GM19023 (cell line): Measurements from ENCODE around the gene FAM216A.
"Not testable (repeated sequence)": the region's sequence is repeated elsewhere in the genome, so short reads cannot be mapped to it uniquely, and the experiment has no call there.

Source experiments
- ATAC-seq: cut with Tn5 transposase; IDR thresholded peaks from one replicate; pipeline ENCODE4 v1.9.1; 2021; ENCODE audit warnings: mild to moderate bottlenecking, moderate library complexity; ENCODE audit not compliant: unreplicated experiment

The FAM216A gene, protein sequence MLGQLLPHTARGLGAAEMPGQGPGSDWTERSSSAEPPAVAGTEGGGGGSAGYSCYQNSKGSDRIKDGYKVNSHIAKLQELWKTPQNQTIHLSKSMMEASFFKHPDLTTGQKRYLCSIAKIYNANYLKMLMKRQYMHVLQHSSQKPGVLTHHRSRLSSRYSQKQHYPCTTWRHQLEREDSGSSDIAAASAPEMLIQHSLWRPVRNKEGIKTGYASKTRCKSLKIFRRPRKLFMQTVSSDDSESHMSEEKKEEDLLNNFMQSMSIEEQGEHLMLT

DNA sequence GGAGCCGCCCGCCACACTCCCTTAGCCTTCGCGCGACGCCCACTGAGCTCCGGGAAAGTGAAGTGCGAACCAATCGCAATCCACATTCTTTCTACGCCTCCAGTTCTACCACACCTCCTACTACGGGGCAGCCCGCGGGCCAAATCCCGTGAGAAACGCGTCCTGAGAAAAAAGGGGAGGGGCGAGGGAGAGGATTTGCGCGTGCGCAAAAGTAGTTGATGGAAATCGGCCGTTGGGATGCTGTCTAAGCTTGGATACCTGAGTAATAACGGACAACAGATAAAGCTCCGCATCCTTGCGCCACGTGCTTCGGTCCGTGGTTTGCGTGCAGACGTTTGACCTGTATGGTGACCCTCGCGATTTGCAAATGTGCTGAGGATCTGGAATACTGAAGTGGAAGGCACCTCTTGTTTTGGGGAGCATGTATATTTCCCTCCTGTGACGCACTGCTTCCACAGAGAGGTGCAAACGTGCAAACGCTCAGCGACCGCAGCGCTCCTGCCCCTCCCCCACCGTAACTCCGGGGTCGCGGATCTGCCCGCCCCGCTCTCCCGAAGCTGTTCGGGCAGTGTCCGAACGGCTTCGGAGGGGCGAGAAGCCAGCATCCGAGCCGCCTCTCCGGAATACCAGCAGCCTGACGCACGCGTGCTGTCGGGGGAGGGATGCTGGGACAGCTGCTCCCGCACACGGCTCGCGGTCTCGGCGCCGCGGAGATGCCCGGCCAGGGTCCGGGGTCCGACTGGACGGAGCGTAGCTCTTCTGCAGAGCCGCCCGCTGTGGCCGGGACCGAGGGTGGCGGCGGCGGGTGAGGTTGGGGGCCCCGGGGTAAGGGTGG is at the start of gene FAM216A, which contains the start of gene GPN3:
Gene FAM216A (plus strand): TSS at position 632 of the 835 bp plus-strand sequence. CDS start 31 bp downstream, at position 663.
Gene GPN3 (minus strand): TSS at position 44 of the 835 bp plus-strand sequence. CDS start 54 bp downstream, outside the sequence.
- peak; percentile 67 for ATAC-seq

DNA sequence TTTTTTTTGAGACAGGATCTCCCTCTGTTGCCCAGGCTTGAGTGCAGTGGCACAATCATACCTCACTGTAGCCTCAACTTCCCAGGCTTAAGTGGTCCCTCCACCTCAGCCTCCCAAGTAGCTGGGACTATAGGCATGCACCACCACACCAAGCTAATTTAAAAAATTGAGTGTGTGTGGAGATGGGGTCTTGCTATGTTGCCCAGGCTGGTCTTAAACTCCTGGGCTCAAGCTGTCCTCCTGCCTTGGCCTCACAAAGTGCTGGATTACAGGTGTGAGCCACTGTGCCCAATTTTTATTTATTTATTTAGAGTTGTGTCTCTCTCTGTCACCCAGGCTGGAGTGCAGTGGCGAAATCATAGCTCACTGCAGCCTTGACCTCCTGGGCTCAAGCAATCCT is 48.0 kb upstream of the FAM216A start:
- ATAC-seq, result not testable (repeated sequence)

DNA sequence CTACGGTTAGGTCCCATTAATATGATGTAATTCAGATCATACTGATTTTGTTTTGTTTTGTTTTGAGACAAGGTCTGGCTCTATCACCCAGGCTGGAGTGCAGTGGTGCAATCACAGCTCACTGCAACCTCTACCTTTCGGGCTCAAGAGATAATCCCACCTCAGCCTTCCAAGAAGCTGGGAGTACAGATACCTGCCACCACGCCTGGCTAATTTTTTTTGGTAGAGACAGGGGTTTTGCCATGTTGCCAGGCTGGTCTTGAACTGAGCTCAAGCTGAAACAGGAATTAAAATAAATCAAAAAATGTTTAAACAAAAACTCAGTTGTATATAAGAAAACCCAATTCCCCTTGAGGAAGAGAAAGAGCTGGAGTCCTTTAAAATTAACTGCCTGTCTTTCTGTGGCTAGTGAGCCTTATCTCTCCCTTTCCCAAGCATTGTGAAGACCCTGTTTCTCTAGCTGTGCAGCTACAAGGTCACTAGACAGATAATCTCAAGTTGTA is 47.4 kb upstream of the FAM216A start:
- no peak for ATAC-seq

DNA sequence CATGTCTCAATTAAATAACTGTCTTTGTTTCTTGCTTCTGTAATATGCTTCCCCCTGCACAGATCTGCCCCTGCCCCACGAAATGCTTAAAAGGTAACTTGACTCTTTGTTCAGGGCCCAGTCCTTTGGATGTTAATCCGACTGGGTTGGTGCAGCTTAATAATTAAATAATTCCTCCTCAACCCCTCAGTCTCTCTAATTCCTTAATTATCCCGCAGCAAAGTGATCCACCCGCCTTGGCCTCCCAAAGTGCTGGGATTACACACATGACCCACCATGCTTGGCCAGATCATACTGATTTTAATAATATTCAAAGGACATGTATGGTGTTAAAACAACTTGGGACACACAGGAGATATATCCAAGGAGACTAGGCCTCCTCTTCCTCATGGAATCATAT is 46.9 kb upstream of the FAM216A start:
- ATAC-seq, result no peak

DNA sequence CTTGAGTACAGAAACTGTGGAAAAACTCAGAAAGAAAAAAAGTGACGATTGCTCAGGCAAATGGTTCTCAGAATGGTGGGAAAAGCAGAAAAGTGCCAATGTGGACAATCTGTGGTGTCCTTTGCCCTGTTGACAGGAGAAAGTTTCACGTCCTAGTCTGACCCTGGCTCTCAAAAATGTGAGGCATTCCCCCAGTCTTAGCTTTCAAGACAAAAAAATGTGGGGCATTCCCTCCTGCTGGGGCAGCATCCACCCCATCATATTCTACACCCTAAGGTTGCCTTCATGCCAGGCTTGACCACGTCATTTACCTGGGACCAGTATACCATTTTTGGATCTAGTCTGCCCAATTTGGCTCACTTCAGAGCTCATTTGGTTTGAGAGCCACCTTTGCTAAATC is 44.4 kb upstream of the FAM216A start:
- ATAC-seq, result no peak

DNA sequence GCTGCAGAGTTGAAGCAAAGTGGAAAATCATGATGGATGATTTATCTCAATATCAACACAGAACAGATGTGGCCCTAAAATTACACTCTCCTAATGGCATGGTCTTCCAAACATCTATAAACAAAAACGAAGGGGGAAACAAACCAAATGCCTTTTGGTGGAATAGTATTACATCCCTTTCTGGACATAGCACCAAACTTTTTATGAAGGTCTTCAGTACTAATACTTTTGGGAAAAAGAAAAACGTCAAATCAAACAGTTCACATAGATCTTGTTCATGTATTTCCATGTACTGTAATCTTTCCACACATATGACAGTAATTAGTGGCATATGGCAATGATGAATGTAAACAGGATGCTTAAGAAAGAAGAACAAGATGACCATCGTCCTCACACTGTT is 42.2 kb upstream of the FAM216A start:
- ATAC-seq, result no peak

DNA sequence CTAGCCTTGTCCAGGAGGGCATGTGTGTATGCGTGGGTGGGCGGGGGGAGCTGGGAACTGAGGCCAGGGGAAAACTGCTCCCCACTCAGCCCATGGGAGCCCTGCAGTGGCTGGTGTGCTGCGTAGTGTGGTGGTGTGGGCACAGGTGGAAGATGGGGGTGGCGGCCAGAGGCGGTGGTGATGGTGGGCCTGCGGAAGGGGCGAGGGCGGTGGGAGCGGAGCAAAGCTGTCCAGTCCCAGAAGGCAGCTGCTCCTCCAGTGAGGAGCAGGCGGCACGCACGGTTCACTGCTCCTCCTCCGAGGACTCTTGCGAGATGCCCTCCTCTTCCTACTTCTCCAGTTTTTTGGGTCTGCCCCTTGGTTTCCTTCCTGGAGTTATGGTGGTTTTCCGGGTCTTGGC is 39.0 kb upstream of the FAM216A start:
- not testable (repeated sequence) for ATAC-seq

DNA sequence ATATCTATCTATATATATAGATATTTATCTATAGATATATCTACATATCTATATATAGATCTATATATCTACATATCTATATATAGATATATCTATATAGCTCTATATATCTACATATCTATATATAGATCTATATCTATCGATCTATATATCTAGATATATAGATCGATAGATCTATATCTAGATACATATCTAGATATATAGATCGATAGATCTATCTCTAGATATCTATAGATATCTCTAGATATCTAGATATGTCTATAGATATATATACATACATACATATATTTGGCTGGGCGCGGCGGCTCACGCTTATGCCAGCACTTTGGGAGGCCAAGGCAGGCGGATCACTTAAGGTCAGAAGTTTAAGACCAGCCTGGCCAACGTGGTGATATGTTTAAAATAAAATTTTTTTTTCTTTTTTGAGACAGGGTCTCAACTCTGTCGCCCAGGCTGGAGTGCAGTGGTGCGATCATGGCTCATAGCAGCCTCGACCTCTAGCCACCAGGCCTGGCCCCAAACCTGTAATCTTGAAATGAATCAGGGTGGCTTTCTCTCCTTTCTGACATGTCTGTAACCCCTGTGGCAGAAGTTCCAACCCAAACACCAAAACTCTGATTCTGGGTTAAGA is 36.6 kb upstream of the FAM216A start:
- no peak for ATAC-seq

DNA sequence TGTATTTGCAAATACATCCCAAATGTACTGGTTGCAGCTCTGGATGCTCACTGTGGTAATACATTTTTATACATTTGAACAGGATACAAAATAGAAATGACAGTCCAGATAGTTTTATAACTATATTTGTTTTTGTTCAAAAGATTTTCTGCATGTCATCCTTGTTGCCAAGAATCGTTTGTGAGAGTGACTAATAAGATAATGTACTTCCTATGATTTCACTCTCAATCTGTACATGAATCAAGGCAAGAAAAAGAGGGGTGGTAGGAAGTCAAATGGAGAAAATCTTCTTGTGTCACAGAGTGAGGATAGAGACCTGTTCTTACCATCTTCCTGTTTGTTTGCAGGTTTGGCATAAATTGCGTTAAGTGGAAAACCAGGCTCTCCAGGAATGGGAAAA is 32.4 kb upstream of the FAM216A start:
- no peak for ATAC-seq

DNA sequence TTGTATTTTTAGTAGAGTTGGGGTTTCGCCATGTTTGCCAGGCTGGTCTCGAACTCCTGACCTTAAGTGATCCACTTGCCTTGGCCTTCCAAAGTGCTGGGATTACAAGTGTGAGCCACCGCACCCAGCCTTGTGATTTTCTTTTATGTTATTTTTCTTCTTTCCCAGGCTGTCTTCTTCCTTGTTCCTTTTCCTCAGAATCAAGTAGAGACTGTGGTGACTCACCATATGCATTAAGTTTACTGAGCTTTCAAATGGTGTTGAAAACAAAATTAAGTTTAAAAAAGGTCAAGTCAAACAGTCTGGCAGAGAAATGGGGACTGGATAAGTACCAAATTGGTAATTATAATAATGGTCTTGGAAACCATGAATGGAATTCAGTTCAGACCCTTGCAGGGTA is 24.2 kb upstream of the FAM216A start:
- ATAC-seq, result no peak

DNA sequence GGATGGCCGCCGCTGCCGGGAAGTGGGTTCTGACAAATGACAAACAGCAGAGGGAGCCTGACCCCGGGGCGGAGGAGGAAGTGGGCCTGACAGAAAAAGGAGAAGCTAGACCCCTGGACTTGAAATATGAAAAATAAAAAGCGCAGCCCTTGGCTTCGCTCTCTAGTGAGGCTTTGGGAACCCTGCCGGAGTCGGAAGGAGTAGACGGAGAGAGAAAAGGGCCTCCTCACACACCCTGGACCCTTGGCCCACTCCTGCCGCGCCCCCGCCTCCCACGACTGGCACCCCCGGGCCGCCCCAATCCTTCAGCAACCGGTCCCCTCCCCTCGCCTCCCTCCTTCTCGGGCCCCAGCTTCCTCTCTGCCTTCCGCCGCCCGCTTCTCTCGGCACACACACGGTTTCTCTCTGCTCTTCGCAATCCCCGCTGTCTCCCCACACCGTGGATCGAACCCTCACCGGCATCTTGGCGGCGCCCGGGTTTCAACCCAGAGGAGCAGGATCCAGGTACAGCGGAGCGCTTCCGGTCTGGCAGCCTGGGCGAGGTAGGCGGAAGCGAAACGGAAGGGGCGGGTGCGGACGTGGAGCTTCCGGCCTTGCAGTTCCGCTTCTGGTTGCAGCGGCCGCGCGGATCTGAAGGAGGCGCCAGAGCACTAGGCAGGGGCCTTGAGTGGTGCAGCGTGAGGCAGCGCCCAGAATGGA is 18.7 kb upstream of the FAM216A start, which contains the start of gene ARPC3:
Gene ARPC3 (minus strand): TSS at position 539 of the 699 bp plus-strand sequence. CDS start 77 bp downstream, at position 462.
- peak; percentile 87 for ATAC-seq

DNA sequence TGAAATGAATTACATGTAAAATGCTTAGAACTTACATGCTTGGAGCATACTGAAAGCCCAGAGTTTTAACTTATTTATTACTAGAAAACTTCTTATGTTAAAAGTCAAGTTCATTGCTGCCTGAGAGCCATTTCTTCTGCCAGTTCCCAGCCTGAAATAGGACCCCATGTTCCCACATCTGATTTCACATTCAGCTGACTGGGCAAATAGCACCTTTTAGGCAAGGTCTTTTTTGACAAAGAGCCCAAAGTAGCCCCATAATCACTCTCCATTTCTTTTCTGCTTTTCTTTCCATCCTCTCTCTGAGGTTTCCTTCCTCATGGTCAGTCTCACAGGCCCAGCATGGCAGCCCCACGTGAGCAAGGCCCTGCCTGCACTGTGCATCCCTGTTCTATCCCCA is 17.4 kb upstream of the FAM216A start:
- ATAC-seq, result no peak

DNA sequence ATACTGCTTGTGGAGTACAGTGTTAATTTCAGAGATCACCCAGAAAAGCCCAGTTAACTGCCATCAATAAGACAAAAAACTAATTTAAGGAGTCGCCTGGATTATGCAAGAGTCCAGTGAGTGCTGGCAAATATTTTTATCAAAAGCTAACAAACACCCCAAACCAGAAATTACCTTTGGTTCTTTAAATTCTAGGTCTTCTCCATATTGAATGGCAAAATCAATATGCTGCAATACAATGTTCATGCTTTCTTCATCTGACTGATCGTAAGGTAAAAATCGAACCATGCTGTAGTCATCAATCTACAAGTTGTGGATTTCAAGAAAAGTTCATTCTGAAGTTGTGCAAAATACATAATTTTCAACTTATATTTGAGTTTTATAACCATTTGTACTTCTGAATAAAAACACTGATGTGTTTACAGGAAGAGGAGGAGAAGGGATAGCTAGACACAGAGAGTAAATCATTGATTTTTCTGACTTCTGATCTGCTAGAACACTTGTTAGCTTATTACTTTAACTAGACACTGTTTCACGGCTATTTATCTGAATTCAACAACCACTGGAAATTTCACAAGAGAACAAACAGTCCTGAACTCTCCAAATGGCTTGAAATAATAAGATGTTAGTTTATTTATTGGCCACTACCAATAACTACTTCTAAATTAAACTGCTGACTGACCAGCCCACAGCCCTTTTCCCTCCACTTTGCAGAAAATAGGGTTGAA is 14.9 kb upstream of the FAM216A start:
- ATAC-seq, result no peak

DNA sequence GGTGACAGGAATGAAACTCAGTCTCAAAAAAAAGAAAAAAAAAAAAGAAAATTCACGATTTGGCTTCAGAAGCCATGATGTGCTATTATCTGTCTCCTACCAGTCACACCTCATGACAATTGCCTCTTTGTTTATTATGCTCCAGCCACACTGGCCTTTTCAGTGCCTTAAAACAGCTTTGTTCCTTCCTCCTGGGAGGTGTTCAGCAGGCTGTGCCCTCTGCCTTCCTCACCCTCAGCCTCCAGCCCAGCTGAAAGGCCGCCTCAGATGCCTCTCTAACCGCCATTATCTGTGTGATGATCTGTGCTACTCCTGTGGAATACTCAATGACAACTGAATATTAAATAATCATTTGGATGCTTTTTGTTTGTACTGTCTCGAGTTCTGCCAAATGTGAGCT is 9.9 kb upstream of the FAM216A start:
- no peak for ATAC-seq

DNA sequence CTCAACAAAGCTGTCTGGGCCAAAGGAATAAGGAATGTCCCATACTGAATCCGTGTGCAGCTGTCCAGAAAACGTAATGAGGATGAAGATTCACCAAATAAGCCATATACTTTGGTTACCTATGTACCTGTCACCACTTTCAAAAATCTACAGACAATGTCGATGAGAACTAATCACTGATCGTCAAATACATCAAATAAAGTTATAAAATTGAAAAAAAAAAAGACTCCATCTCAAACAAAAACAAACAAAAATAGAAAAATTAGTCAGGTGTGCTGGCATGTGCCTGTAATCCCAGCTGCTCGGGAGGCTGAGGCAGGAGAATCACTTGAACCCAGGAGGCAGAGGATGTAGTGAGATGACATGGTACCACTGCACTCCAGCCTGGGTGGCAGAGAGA is 7.5 kb upstream of the FAM216A start:
- not testable (repeated sequence) for ATAC-seq

DNA sequence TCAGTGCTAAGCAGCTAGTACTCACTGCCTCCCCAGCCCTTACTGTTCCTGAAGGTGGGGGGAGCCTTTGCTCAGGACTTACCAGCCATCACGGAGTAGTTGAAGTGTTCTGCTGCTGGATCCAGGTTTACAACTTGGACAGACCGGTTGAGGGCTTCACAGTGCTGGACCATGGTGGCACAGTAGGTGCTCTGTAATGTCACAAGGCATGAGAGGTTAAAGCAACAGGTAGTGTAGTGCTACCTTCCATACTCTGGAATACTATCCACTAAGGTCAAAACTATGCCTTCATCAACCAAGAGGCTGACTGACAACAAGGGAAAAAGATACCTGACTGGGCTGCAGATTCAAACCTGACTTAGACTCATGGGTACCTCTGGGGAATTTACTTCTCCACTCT is 3.6 kb upstream of the FAM216A start:
- ATAC-seq, result no peak

DNA sequence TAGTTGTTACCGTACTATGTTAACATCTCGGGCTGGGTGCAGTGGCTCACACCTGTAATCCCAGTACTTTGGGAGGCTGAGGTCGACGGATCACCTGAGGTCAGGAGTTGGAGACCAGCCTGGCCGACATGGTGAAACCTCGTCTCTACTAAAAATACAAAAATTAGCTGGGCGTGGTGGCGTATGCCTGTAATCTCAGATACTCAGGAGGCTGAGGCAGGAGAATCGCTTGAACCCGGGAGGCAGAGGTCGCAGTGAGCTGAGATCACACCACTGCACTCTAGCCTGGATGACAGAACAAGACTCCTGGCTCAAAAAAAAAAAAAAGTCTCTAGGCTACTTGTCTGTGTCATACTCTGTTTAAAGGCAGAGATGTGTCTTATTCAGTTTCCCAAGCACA is 2.9 kb upstream of the FAM216A start:
- not testable (repeated sequence) for ATAC-seq

DNA sequence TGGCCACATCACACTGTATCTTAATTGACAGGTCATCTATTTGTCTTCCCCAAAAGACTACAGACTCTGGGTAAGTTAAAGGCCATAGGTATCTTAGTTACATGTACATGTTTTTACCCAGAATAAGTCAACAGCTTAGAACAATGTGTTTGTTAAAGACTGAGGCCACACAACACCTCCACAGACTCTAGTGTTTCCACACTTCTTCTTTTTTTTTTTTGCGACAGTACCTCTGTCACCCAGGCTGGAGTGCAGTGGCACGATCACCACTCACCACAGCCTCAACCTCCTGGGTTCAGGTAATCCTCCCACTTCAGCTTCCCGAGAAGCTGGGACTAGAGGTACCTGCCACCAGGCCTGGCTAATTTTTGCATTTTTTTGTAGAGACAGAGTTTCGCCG is 1.9 kb upstream of the FAM216A start:
- ATAC-seq, result no peak

DNA sequence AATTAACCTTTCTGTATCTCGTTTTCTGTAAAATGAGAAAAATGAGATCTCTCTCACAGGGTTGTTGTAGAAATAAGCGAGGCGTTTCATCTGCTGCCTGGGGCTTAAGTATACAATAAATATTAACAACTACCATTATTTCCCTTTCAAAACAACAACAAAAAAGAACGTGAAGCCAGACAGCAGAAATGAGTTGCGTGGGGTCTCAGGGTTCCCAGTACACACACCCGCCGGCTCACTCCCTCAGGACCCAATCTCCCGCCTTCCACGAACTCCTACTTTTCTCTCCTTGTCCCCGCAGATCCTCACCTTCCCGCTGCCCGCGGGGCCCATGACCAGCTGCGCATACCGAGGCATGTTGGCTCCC is 815 bp upstream of the FAM216A start:
- ATAC-seq, result no peak

DNA sequence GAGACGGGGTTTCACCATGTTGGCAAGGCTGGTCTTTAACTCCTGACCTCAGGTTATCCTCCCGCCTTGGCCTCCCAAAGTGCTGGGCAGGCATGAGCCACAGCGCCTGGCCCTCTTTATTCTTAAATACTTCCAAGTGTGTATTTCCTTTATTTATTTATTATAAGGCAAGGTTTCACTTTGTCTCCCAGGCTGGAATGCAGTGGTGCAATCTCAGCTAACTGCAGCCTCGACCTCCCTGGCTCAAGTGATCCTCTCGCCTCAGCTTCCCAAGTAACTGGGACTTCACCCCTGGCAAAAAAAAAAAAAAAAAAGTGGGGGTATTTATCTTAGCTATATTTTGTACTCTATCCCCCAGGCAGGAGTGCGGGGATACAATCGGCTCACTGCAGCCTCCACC is 6.8 kb downstream of the FAM216A start:
- no peak for ATAC-seq
